Nephron progenitor cell (in vitro differentiated cells): ENCODE data around the gene PLA2G4A.

Experiments
- DNase-seq: peaks from one replicate; pipeline ENCODE4 v3.0.0; 2021
- H3K27ac Mint-ChIP-seq: 2 replicates; pipeline ENCODE4 v1.8.0; 2021; ENCODE audit warnings: mild to moderate bottlenecking, moderate library complexity, mixed read lengths
- H3K27me3 Mint-ChIP-seq: 2 replicates; pipeline ENCODE4 v1.8.0; 2021; ENCODE audit warnings: mild to moderate bottlenecking, low read depth, mixed read lengths; ENCODE audit not compliant: poor library complexity
- H3K36me3 Mint-ChIP-seq: 2 replicates; pipeline ENCODE4 v1.8.0; 2021; ENCODE audit warnings: low read depth, mixed read lengths
- H3K4me1 Mint-ChIP-seq: 2 replicates; pipeline ENCODE4 v1.8.0; 2021; ENCODE audit warnings: mixed read lengths
- H3K4me3 Mint-ChIP-seq: 2 replicates; pipeline ENCODE4 v1.8.0; 2021; ENCODE audit warnings: mild to moderate bottlenecking, moderate library complexity, mixed read lengths
- H3K9me3 Mint-ChIP-seq: 2 replicates; pipeline ENCODE4 v1.8.0; 2021; ENCODE audit warnings: mild to moderate bottlenecking, moderate library complexity, mixed read lengths
- TF ChIP-seq, protein P1 (sequence below): fragments of 200-600 bp; sonication (generic); IDR thresholded peaks from 2 replicates; pipeline ENCODE4 v1.5.0; 2021; ENCODE audit warnings: antibody characterized with exemption

Gene PLA2G4A

DNA sequence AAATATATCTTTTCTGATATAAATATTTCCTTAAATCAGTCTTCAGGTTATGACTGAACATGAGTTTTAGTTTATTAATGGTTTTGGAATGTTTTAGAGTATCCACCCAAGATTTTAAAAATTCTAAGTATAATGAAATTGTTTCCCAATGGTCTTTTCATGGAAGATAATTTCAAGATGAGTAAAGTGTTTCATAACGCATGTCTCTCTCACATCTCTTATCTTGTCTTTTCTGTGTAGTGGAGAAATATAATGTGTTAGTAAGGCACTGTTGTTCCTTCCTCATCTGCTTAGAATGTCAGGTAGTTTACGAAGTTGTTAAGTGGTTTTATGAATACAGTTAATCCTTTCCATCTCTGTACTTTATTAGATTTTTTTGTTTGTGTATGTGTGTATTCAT, 49.6 kb downstream of the PLA2G4A start:
- H3K27me3 Mint-ChIP-seq = no peaks in the 10 kb centered on the region
- H3K27ac Mint-ChIP-seq = no peak overlapping the region
- no peak overlapping the region for H3K4me3 Mint-ChIP-seq
- H3K36me3 Mint-ChIP-seq = no peaks in the 10 kb centered on the region
- TF ChIP-seq, protein P1, sequence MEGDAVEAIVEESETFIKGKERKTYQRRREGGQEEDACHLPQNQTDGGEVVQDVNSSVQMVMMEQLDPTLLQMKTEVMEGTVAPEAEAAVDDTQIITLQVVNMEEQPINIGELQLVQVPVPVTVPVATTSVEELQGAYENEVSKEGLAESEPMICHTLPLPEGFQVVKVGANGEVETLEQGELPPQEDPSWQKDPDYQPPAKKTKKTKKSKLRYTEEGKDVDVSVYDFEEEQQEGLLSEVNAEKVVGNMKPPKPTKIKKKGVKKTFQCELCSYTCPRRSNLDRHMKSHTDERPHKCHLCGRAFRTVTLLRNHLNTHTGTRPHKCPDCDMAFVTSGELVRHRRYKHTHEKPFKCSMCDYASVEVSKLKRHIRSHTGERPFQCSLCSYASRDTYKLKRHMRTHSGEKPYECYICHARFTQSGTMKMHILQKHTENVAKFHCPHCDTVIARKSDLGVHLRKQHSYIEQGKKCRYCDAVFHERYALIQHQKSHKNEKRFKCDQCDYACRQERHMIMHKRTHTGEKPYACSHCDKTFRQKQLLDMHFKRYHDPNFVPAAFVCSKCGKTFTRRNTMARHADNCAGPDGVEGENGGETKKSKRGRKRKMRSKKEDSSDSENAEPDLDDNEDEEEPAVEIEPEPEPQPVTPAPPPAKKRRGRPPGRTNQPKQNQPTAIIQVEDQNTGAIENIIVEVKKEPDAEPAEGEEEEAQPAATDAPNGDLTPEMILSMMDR = no peak
- H3K4me1 Mint-ChIP-seq = no peaks in the 10 kb centered on the region
- DNase-seq = no peak
- no peaks in the 10 kb centered on the region for H3K9me3 Mint-ChIP-seq

GRCh38 chr1:186880982-186881381, 52.2 kb downstream of the PLA2G4A start:
- H3K4me1 Mint-ChIP-seq = no peaks in the 10 kb centered on the region
- H3K9me3 Mint-ChIP-seq = peaks cover 9% of the 10 kb centered on the region
- no peak overlapping the region for H3K27ac Mint-ChIP-seq
- H3K4me3 Mint-ChIP-seq = no peak overlapping the region
- no peak for DNase-seq
- H3K36me3 Mint-ChIP-seq = no peaks in the 10 kb centered on the region
- no peaks in the 10 kb centered on the region for H3K27me3 Mint-ChIP-seq
- TF ChIP-seq, protein P1 = no peak

GRCh38 chr1:186882372-186883134, 53.8 kb downstream of the PLA2G4A start:
- H3K27ac Mint-ChIP-seq = no peak overlapping the region
- peaks cover 9% of the 10 kb centered on the region for H3K9me3 Mint-ChIP-seq
- no peaks in the 10 kb centered on the region for H3K36me3 Mint-ChIP-seq

DNA sequence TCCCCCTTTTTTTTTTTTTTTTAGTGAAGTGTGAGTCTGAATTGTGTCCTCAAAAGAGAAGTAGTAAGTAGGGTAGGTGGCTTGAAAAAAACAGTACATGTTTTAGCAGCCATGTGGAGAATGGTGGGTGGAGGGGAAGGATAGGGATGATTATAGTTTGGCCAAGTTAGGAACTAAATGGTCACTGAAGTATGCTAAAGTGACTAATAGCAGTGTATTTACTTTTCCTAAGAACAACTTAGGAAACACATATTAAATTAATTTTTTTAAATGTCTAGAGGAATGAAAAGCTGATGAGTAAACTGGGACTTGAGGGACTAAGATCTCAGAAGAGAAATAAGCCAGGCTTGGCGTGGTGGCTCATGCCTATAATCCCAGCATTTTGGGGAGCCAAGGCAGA, 55.5 kb downstream of the PLA2G4A start:
- no peak for DNase-seq
- Mint-ChIP-seq H3K4me3 (no peak overlapping the region), H3K27ac (no peak overlapping the region), H3K9me3 (peaks cover 9% of the 10 kb centered on the region), H3K27me3 (no peaks in the 10 kb centered on the region), H3K36me3 (no peaks in the 10 kb centered on the region), H3K4me1 (no peaks in the 10 kb centered on the region)
- TF ChIP-seq, protein P1 = no peak

More at GRCh38 chr1:186882372-186883134, 53.8 kb downstream of the PLA2G4A start:
- TF ChIP-seq, protein P1 = no peak
- no peak for DNase-seq
- Mint-ChIP-seq H3K27me3 (no peaks in the 10 kb centered on the region), H3K4me3 (no peak overlapping the region), H3K4me1 (no peaks in the 10 kb centered on the region)

- DNase-seq = no peak
- Mint-ChIP-seq H3K4me3 (no peak overlapping the region), H3K36me3 (no peaks in the 10 kb centered on the region), H3K9me3 (peaks cover 9% of the 10 kb centered on the region), H3K27me3 (no peaks in the 10 kb centered on the region), H3K27ac (no peak overlapping the region), H3K4me1 (no peaks in the 10 kb centered on the region)
- TF ChIP-seq, protein P1 = no peak
Measured at GRCh38 chr1:186887203-186887602, 58.5 kb downstream of the PLA2G4A start.

DNA sequence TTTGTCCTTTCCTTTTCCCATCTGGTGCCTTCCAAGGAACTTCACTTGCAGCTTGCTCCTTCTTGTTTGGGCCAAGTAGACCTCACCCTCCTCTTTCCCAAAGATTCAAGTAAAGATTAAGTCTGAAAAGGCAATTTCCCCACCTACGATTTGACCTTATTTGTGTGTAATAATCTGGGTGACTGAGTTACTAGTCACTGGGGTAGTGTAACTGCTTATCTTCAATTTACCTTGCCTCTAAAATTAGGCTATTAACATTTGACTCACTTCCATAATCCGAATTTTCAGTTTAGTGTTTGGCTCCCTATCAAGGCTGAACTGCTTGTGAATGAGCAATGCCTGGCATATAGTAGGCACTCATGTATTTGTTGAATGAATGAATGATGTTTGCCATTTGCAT, 59.6 kb downstream of the PLA2G4A start:
- Mint-ChIP-seq H3K4me1 (no peaks in the 10 kb centered on the region), H3K27ac (no peak overlapping the region), H3K27me3 (no peaks in the 10 kb centered on the region), H3K4me3 (no peak overlapping the region), H3K9me3 (peaks cover 9% of the 10 kb centered on the region), H3K36me3 (no peaks in the 10 kb centered on the region)
- TF ChIP-seq, protein P1 = no peak
- DNase-seq = no peak
